Tibial nerve (tissue), 3 donors: ENCODE measurements around the gene MYRFL.

Source experiments
- CTCF ChIP-seq, 5 experiments: fragments of 200-600 bp in 3 of 5; fragments of 450-650 bp in 2 of 5; sonication (generic) in 3 of 5; IDR thresholded peaks; one replicate each; pipeline ENCODE4 v1.5.1; 2016 to 2019; ENCODE audit warnings: antibody characterized with exemption in 5 of 5, mild to moderate bottlenecking in 3 of 5, moderate library complexity in 2 of 5
- POLR2A ChIP-seq, 2 donors: fragments of 450-650 bp; IDR thresholded peaks; one replicate each; pipeline ENCODE4 v1.6.1; 2017; ENCODE audit warnings: antibody characterized with exemption in 2 of 2, mild to moderate bottlenecking in 2 of 2, moderate library complexity in 2 of 2

GRCh38 chr12:69921831-69922230 is 96.8 kb downstream of the MYRFL start:
- no peak for TF ChIP-seq POLR2A (IDR thresholded peaks at IDR 0.05)
- no peak for TF ChIP-seq CTCF (IDR thresholded peaks at IDR 0.05)
